Measurements from ENCODE around the gene CRLF1.
"Not testable (repeated sequence)": the region's sequence is repeated elsewhere in the genome, so short reads cannot be mapped to it uniquely, and the experiment has no call there.

Gene CRLF1

DNA sequence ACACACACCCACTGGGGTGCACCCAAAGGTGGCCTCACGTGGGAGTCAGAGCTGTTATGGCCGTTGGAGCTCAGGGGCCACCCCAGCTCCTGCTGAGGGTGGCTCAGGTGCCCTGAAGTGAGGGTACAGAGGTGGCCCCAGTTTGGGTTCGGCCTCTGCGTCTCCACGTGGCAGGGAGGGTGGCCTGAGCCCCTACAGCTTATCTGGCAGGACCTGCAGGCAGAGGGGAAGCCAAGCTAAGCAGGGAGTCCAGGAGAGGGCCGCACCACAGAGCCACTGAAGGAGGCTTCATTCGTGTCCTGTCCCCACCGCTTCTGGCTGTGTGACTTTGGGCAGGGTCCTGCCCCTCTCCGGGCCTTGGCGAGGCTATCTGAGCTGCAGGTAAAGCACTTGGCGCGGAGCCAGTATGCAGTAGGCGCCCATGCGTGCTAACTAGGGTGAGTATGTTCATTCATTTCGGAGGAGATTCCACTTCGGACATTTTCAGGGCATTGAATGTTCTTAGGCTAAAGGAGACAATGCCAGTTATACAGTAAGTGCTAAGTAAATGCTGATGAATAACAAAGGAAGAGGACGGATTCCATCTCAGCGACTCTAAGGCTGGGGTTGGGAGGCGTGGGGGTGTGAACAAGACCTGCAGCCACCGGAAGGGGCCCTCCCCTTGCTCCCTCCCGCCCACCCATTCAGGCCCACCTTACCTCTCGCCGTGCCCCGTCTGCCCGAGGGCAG is 13.1 kb downstream of the CRLF1 start:
- peak; percentile 10 for DNase-seq (ENCODE audit: low read depth, low spot score)

DNA sequence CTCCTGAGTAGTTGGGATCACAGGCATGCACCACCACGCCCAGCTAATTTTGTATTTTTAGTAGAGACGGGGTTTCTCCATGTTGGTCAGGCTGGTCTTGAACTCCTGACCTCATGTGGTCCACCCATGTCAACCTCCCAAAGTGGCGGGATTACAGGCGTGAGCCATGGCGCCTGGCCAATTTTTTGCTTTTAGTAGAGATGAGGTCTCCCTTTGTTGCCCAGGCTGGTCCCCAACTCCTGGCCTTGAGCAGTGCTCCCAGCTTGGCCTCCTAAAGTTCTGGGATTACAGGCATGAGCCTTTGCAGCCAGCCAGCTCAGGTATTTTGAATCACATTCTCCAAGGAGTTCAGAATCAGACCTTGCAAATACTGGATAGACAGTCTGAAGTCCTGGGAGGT is 13.9 kb downstream of the CRLF1 start:
- not testable (repeated sequence) for DNase-seq (ENCODE audit: low read depth, low spot score)

DNA sequence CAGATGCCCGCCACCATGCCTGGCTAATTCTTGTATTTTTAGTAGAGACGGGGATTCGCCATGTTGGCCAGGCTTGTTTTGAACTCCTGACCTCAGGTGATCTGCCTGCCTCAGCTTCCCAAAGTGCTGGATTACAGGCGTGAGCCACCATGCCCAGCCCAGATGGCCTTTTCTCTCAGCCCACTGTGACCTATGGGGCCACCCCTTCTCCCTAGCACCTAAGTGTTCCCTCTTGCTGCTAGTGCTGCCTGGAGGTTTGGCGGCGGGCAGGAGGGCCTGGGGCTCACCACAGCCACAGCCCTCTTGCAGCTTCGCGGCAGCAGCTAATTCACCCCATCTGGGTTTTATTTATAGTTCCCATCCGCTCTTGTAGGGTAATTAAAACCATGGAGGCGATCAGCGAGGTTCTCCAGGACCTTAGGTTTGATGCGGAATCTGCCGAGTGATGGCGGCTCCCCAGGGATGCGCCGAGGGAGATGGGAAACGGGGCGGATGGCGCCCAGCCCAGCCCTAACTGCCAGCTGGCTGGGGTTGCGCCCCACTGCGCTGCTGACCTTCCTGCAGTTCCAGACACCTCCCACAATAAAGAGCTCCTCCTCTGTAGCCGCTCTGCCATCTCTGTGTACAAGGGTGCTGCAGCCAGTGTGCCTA is 14.7 kb downstream of the CRLF1 start:
- no peak for DNase-seq (ENCODE audit: low read depth, low spot score)

DNA sequence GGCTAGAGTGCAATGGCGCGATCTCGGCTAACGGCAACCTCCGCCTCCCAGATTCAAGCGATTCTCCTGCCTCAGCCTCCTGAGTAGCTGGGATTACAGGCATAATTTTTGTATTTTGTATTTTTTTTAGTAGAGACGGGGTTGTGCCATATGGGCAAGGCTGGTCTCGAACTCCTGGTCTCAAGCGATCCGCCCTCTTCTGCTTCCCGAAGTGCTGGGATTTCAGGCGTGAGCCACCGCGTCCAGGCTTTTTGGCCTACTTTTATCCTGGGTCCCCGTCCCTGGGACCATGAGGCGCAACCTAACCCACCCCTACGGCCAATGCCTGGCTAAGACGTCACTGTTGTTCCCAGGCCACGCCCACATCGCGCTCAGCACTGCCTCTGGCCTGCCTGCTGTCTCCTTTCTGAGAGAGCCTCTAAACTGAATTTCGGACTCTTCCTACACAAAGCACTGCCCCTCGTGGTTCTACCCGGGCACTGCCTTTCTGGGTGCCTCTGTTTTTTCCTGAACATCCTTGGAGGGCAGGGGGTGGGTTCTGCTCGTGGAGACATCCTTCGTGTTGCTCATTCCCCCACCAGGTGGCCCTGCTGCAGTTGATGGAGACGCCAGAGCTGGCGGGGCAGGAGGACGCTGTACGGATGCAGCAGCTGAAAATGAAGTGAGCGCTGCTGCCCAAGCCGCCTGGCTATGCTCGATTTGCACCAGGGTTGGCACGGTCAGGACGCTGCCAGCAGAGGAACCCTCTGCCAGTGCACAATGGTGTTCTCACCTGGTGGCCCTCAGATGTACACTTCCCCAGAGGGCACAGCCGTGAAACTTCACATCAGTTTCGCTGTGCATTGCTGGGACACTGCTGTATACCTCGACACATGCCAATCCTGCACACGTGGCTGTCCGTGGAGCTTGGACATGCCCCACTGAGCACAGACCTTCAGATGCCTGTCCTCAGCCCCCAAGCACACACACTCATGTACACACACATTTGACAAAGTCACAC is 16.0 kb downstream of the CRLF1 start:
- DNase-seq (ENCODE audit: low read depth, low spot score): peak; percentile 94

DNA sequence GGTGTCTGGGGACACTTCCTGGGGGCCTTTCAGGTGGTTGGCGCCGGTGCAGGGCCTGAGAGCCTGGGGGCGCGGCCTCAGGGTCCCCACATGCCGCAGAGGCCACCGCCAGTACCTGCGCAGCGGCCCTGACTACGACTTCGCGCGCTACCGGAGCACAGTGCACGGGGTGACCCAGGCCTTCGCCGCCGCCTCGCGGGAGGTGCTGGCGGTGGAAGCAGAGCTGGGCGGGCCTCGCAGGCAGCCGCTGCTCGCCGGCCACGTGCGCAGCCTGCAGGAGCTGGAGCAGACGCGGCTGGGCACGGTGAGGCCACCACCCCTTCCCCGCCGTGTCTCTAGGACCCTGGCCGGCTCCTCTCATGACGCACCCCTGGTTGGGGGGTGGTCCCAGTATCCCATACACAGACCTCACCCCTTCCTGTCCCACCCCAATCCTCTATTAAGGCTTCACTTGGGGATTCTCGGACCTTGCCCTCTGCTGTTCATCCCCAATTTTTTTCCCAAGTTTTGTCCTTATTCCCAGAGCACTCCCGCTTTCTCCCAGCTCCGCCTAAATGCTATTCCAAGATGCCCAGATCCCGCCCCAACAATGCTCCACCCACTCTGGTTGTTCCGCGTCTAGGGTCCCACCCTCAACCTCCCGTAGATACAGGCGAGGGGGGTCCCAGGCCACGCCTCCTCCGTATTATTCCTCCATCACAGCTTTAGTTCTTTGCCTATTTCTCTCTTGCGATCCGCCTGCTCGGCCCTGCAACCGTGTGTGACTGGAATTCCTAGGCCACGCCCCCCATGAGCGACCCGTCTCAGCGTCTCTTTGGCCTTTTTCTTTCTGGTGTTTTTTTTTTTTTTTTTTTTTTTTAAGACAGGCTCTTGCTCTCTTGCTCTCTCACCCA is 17.0 kb downstream of the CRLF1 start:
- peak; percentile 81 for DNase-seq (ENCODE audit: low read depth, low spot score)

DNA sequence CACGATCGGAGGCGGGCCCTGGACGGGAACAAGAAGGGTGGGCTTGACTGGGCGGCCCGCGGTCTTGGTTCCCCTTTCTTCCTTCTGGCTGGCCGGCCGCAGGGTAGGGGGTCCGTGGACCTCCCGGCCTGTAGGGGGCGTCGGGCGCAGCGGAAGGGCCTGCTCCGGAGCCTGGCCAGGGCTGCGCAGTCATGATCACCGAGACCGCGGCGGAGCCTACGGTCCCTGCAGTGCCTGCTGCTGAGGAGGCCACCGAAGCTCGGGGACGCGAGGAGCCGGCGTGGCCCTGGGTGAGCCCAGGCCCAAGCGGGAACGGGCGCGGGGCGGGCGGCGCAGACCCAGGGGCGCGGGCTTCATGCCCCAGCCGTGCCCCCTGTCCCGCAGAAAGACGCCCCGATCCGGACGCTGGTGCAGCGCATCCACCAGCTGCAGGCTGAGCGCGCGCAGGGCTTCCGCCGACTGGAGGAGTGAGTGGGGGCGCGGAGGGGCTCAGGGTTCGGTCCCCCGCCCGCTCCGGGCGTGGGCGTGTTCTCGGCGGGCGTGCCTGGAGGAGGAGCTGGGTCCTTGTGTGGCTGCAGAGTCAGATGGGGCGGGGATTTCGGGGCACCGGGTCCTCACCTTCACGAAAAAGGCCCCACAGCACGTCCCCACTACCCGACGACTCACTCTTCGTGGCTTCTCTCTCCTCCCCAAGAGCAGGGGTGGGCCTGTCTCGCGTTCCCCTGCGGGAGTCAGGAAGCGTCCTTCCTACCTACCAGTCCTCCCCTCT is 17.8 kb downstream of the CRLF1 start, which contains the start of gene REX1BD:
TSS of gene REX1BD (plus strand) at position 188 of the 769 bp plus-strand sequence. CDS start at position 192, 4 bp downstream.
- peak; percentile 92 for DNase-seq (ENCODE audit: low read depth, low spot score)

DNA sequence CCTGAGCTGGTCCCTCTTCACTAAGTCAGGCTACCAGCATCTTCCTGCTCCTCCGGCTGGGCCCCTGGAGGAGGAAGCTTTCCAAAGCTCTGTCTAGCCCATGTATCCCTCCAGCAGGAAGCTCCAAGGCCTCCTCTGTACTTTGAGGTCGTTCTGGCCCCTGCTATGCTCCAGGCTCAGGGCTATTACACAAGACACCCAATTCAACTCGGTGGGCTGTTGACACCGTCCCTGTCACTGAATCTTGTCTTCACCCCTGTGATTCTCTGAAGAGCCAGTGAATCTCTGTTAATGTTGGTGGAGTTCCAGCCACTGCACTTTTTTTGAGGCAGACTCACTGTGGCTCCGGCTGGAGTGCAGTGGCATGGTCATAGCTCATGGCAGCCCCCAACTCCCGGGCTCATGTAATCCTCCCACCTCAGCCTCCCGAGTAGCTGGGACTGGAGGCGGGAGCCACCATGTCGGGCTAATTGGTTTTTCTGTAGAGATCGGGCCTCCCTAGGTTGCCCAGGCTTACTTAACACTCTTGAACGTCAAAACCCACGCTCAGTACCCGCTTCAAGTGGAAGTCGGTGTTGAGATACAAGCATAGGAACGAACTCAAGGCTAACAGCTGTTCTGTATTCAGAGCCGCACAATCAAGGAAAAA is 18.5 kb downstream of the CRLF1 start:
- no peak for DNase-seq (ENCODE audit: low read depth, low spot score)

DNA sequence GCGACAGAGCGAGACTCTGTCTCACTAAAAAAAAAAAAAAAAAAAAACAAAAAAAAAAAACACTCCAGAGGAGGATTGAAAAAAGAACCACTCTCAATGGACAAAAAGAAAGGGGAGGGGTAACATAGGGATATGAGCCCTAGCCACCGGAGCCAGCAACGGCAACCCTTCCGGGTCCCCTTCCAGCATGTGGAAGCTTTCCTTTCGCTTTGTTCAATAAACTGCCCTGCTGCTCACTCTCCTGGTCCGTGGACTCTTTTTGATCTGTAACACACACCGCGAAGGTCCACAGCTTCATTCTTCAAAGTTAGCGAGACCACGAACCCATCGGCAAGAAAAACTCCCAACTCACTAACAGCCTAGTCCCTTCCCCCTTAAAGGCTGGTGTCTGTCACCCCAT is 19.0 kb downstream of the CRLF1 start:
- no peak for DNase-seq (ENCODE audit: low read depth, low spot score)

DNA sequence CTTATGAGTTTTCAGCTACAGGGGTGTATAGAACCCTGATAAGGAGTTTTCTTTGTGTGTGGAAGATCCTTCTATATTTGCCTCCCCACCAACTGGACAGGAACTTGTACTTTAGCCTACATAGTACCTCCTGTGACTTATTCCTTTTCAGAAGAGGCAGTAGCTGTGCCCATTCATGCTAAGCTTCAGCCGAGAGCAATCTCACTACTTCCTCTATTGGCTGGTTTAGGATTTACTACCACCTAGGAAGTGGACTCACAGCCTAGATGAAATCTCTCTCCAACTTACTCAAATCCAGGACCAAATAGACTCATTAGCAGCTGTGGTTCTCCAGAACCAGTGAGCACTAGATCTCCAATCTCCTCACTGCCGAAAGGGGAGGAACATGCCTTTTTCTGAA is 20.3 kb downstream of the CRLF1 start:
- no peak for DNase-seq (ENCODE audit: low read depth, low spot score)

DNA sequence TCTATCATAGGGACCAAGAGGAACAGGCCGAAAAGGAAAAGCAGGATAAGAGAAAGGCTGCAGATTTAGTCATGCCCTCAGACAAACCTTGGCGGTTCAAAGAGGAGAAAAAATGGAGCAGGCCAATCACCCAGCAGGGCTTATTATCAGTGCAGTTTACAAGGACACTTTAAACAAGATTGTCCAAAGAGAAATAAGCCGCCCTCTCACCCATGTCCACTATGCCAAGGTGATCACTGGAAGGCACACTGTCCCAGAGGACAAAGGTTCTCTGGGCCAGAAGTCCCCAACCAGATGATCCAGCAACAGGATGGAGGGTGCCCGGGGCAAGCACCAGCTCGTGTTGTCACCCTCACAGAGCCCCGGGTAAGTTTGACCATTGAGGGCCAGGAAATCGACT is 26.3 kb downstream of the CRLF1 start:
- DNase-seq (ENCODE audit: low read depth, low spot score): no peak

DNA sequence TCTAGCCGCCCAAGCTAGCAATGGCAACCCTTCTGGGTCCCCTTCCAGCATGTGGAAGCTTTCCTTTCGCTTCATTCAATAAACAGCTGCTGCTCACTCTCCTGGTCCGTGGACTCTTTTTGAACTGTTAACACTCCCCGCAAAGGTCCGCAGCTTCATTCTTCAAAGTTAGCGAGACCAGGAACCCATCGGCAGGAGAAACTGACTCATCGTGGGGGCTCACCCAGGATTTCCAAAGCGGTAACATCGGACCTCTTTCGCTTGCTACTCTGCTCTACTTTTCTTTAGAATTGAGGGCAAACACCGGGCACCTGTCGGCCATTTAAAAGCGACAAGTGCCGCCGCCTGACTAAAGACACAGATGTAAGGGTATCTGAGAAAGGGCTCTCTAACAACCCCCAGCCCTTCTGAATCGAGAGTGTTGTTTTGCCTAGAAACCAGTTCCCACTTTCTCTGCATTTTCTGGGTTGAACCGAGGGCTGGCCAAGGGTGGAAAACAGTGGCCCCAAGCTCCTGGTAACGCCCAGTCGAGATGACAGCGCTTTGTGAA is 29.2 kb downstream of the CRLF1 start:
- DNase-seq (ENCODE audit: low read depth, low spot score): no peak

DNA sequence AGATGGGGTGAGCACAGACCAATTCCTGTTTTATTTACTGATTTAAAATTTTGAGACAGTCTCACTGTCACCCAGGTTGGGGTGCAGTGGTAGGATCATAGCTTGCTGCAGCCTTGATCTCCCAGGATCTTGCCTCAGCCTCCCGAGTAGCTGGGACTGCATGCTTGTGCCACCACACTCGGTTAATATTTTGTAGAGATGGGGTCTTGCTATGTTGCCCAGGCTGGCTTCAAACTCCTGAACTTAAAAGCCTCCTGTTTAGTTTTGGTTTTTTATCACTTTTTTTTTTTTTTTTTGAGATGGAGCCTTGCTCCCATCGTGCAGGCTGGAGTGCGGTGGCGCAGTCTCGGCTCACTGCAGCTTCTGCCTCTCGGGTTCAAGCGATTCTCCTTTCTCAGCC is 30.2 kb downstream of the CRLF1 start:
- no peak for DNase-seq (ENCODE audit: low read depth, low spot score)

DNA sequence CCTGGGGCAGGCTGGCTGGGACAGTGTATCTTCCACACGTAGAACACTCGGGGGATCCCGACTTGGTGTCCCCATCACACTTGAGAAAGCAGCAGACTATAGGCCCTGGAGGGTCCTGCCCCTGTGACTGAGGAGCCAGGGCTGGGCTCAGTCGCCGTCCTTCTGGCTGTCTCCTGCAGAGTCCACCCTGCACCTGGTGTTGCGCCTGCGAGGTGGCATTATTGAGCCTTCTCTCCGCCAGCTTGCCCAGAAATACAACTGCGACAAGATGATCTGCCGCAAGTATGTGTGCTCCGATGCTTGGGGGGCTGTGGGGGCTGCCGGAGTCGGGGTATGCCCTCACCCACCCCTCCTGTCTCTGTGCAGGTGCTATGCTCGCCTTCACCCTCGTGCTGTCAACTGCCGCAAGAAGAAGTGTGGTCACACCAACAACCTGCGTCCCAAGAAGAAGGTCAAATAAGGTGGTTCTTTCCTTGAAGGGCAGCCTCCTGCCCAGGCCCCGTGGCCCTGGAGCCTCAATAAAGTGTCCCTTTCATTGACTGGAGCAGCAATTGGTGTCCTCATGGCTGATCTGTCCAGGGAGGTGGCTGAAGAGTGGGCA is 31.8 kb downstream of the CRLF1 start:
- no peak for DNase-seq (ENCODE audit: low read depth, low spot score)

DNA sequence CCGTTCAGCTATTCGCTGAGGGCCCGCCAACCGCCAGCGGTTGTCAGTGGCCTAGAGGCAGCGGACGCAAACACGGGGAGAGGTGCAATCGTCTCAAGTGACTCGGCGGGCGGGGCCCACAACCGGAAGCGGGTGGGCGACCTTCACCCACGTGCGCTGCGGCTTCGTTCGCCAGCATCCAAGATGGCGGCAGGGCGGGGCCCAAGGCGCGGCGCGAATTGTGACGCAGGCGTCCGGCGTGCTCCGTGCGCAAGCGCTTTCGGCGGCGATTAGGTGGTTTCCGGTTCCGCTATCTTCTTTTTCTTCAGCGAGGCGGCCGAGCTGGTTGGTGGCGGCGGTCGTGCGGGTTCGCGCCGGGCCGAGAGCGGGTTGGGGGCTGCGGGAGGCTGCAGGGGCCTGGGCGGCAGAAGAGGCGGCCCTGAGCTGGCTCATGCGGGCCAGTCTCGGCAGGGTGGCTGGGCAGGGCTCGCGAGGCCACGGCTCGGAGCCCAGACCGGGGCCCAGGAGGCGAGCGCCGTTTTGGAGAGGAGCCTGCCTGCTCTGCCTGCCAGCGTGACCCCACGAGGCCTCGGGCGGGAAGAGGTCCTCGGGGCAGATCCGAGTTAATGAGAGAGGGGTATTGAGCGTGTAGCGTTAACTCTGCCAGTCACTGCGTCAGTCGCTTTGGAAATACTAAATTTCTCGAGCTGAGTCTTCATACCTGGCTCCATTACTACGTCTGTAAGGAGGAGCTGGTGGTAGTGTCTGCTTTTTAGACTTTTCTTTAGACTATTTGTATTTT is 34.8 kb downstream of the CRLF1 start, which contains the start of gene UBA52:
TSS of gene UBA52 (plus strand) at position 294 of the 781 bp plus-strand sequence. CDS start 1,444 bp downstream, outside the sequence.
- DNase-seq (ENCODE audit: low read depth, low spot score): peak; percentile 99

DNA sequence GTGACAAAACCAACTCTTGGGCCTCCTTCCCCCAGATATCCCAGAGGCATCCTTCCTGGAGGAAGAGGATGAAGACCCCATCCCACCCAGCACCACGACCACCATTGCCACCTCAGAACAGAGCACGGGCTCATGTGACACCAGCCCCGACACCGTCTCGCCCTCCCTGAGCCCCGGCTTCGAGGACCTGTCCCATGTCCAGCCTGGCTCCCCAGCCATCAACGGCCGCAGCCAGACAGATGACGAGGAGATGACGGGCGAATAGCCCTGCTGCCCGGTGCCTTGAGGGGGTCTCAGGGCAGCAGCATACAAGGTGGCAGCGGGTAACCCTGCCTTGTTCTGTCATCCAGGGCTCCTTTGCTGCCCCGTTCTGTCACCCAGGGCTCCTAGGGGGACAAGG is 38.2 kb downstream of the CRLF1 start:
- DNase-seq (ENCODE audit: low read depth, low spot score): no peak

DNA sequence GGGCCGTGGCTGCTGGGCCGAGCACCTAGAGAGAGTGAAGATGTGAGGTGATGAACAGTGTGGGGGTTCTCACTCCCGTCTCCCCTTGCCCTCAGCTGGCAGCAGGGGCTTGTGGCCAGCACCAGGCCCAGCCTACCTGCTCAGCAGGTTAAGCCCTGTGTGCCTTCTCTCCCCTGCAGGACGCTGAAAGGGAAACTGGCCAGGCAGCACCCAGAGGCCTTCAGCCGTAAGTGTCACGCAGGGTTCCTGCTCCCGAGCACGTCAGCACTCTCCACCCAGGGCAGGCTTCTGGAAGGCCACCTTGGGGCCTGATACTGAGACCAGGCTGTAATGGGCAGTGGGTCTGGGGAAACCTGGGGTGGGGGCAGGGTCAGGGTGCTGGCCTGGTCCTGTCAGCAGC is 39.6 kb downstream of the CRLF1 start:
- DNase-seq (ENCODE audit: low read depth, low spot score): no peak

DNA sequence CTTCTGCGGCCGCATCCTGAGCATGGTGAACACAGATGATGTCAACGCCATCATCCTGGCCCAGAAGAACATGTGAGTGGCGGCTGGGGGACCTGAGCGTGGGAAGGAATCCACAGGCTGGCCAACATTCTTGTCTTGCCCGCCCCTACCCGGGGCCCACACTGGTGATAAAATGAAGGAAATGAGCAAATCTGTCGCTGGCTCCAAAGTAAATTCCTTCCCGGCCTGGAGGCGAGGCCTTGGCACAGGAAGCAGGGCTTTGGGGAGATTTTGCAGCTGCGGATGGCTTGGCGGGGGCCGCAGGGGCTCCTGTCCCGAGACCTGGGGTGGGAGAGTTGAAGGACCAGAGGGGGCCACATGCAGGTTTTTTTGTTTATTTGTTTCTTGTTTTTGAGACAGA is 44.5 kb downstream of the CRLF1 start:
- peak; percentile 24 for DNase-seq (ENCODE audit: low read depth, low spot score)

DNA sequence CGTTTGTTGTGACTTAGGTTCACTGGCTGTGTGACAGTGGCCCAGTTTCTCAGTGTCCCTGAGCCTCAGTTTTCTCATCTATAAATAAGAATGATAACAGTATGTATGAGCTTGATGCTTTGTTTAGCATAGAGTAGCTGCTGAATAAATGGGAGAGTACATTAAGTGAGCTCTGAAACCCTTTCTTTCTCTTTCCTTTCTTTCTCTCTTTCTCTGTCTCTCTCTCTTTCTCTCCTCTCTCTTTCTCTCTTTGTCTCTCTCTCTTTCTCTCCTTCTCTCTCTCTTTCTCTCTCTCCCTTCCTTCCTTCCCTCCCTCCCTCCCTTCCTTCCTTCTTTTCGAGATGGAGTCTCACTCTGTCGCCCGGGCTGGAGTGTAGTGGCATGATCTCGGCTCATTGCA is 46.9 kb downstream of the CRLF1 start:
- no peak for DNase-seq (ENCODE audit: low read depth, low spot score)
